ENCODE results near the gene GALC. TPM values are rescaled to one million over a fixed set of nuclear protein-coding genes. Genes with fewer than 3 reads are reported as not detected.

GALC gene
- total RNA-seq, 2 donors from 2014 or later = 19.7 to 42.5 TPM

GRCh38 chr14:88005050-88005481, 12.1 kb upstream of the GALC start, which contains the start of gene GPR65:
TSS of gene GPR65 (plus strand) at chr14:88005135. CDS start at chr14:88010848, 5,713 bp downstream.
- intact Hi-C loops (cut with DNase I) = no loop called here
- DNase-seq = peak in 1 of 4 donors; percentile 17

GRCh38 chr14:88004506-88005036, 11.6 kb upstream of the GALC start:
- no peak for TF ChIP-seq POLR2A (IDR thresholded peaks at IDR 0.05)
- no peak for TF ChIP-seq CTCF (IDR thresholded peaks at IDR 0.05)
- Histone ChIP-seq H3K27me3 (no peaks in the 10 kb centered on the region), H3K4me3 (no peak overlapping the region), H3K4me1 (no peaks in the 10 kb centered on the region), H3K36me3 (replicated peaks in 1 of 2; ENCODE audit: insufficient read depth in 1 of 2, low read depth in 2 of 2) (no peaks in the 10 kb centered on the region), H3K27ac (peak overlapping the region in 1 of 4 donors; percentile 60), H3K9me3 (no peaks in the 10 kb centered on the region)
- ATAC-seq (no peak), DNase-seq (no peak)
- 57 to 62% methylated on average over 3 of the region's 3 CpGs for WGBS, 2 donors
- intact Hi-C loops (cut with DNase I) = no loop called here

More at GRCh38 chr14:88005050-88005481, 12.1 kb upstream of the GALC start, which contains the start of gene GPR65:
- no peaks in the 10 kb centered on the region for H3K4me1 ChIP-seq
- 49 to 55% methylated on average over 3 of the region's 3 CpGs for WGBS, 2 donors
- ATAC-seq = no peak
- H3K36me3 ChIP-seq (replicated peaks in 1 of 2; ENCODE audit: insufficient read depth in 1 of 2, low read depth in 2 of 2) = no peaks in the 10 kb centered on the region
- no peaks in the 10 kb centered on the region for H3K9me3 ChIP-seq
- H3K27ac ChIP-seq = peak within 1 kb of the TSS in 1 of 4 donors; percentile 60
- no peak within 1 kb of the TSS for H3K4me3 ChIP-seq
- no peak for TF ChIP-seq CTCF (IDR thresholded peaks at IDR 0.05)
- TF ChIP-seq POLR2A (IDR thresholded peaks at IDR 0.05) = peak in 1 of 3 donors; percentile 49
- H3K27me3 ChIP-seq = no peaks in the 10 kb centered on the region

DNA sequence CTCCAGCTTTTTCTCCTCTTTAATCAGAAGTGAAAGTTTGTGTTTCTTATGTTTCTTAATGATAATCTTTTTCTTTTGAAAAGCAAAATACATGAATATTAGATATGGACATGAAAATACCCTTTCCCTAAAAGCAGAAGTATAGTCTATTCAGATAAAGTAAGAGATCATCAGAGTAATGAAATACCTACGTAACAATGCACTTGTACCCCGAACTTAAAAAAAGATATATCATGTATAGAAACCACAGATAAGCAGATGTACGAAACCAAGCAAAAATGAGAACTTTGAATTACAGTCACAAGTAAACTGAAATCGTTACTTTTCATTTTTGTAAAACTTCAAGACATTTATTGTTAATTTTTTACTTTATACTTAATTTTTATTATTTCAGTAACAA, 10.4 kb upstream of the GALC start:
- DNase-seq (no peak), ATAC-seq (no peak)
- Histone ChIP-seq H3K4me3 (no peak overlapping the region), H3K27ac (peak overlapping the region in 1 of 4 donors; percentile 40), H3K4me1 (no peaks in the 10 kb centered on the region), H3K9me3 (no peaks in the 10 kb centered on the region), H3K36me3 (replicated peaks in 1 of 2; ENCODE audit: insufficient read depth in 1 of 2, low read depth in 2 of 2) (no peaks in the 10 kb centered on the region), H3K27me3 (no peaks in the 10 kb centered on the region)
- 76 to 82% methylated on average over 4 of the region's 4 CpGs for WGBS, 2 donors
- intact Hi-C loops (cut with DNase I) = no loop called here
- no peak for TF ChIP-seq POLR2A (IDR thresholded peaks at IDR 0.05)
- TF ChIP-seq CTCF (IDR thresholded peaks at IDR 0.05) = no peak

- intact Hi-C loops (cut with DNase I) = no loop called here
- Histone ChIP-seq H3K27me3 (no peaks in the 10 kb centered on the region), H3K27ac (peak overlapping the region in 1 of 4 donors; percentile 40), H3K9me3 (no peaks in the 10 kb centered on the region), H3K36me3 (replicated peaks in 1 of 2; ENCODE audit: insufficient read depth in 1 of 2, low read depth in 2 of 2) (no peaks in the 10 kb centered on the region), H3K4me1 (no peaks in the 10 kb centered on the region), H3K4me3 (no peak overlapping the region)
- DNase-seq (peak in 1 of 4 donors; percentile 35), ATAC-seq (no peak)
- TF ChIP-seq CTCF (IDR thresholded peaks at IDR 0.05) (no peak), POLR2A (IDR thresholded peaks at IDR 0.05) (no peak)
- 66 to 87% methylated on average over 4 of the region's 4 CpGs for WGBS, 2 donors
Observed at GRCh38 chr14:88002421-88003075, 9.6 kb upstream of the GALC start.
